Keratinocyte (primary cell): ENCODE data around the gene TRA2A. TPM values are rescaled to one million over a fixed set of nuclear protein-coding genes. Genes with fewer than 3 reads are reported as not detected.
"Not testable (repeated sequence)": the region's sequence is repeated elsewhere in the genome, so short reads cannot be mapped to it uniquely, and the experiment has no call there.

Experiments used
- DNase-seq: peaks from one replicate; pipeline ENCODE4 v3.0.0-alpha.2; 2011; ENCODE audit warnings: low read depth, missing footprints, low spot score
- FAIRE-seq: peaks from 2 replicates; lab custom pipeline; 2011; peaks lifted over from hg19 to GRCh38; lab: Jason Lieb, UNC
- H2AFZ ChIP-seq: 2 replicates; pipeline ENCODE4 v1.6.0; 2012; ENCODE audit warnings: low read length, control low read depth, inconsistent platforms; ENCODE audit not compliant: control insufficient read depth
- H3K27ac ChIP-seq: 2 replicates; pipeline ENCODE4 v1.5.1; 2011; ENCODE audit warnings: low read length; ENCODE audit not compliant: control insufficient read depth, insufficient read depth
- H3K27me3 ChIP-seq: 3 replicates; pipeline ENCODE4 v1.6.0; 2011; ENCODE audit warnings: low read length; ENCODE audit not compliant: control insufficient read depth, insufficient read depth; ENCODE audit errors: extremely low read depth
- H3K36me3 ChIP-seq, 2 experiments: 2 replicates in 1 of 2; 3 replicates in 1 of 2; pipeline ENCODE4 v1.5.1; 2011; ENCODE audit warnings: low read length in 2 of 2, mild to moderate bottlenecking in 1 of 2; ENCODE audit not compliant: control insufficient read depth in 2 of 2, insufficient read depth in 2 of 2; ENCODE audit errors: extremely low read depth in 1 of 2
- H3K4me1 ChIP-seq: 3 replicates; pipeline ENCODE4 v1.5.1; 2011; ENCODE audit warnings: low read length; ENCODE audit not compliant: control insufficient read depth, insufficient read depth; ENCODE audit errors: extremely low read depth
- H3K4me2 ChIP-seq: 3 replicates; pipeline ENCODE4 v1.6.0; 2011; ENCODE audit warnings: low read depth, low read length; ENCODE audit not compliant: control insufficient read depth, insufficient read depth; ENCODE audit errors: extremely low read depth
- H3K4me3 ChIP-seq, 3 experiments: fragments of 200-600 bp in 1 of 3; sonication (generic) in 1 of 3; 2 replicates in 2 of 3; 3 replicates in 1 of 3; pipeline ENCODE4 v1.5.1; 2011 to 2016; ENCODE audit warnings: low read length in 3 of 3, mild to moderate bottlenecking in 3 of 3, control low read depth in 2 of 3, inconsistent platforms in 1 of 3, low read depth in 1 of 3, mixed read lengths in 1 of 3, mixed run types in 1 of 3, moderate library complexity in 1 of 3; ENCODE audit not compliant: control insufficient read depth in 2 of 3, insufficient read depth in 2 of 3; ENCODE audit errors: extremely low read depth in 1 of 3
- H3K79me2 ChIP-seq: 2 replicates; pipeline ENCODE4 v1.6.0; 2012; ENCODE audit warnings: low read length; ENCODE audit not compliant: control insufficient read depth, insufficient read depth
- H3K9ac ChIP-seq: 3 replicates; pipeline ENCODE4 v1.6.0; 2011; ENCODE audit warnings: low read length; ENCODE audit not compliant: control insufficient read depth, insufficient read depth; ENCODE audit errors: extremely low read depth
- H3K9me1 ChIP-seq: 3 replicates; pipeline ENCODE4 v1.6.0; 2011; ENCODE audit warnings: low read length; ENCODE audit not compliant: control insufficient read depth, insufficient read depth; ENCODE audit errors: extremely low read depth
- H3K9me3 ChIP-seq: 2 replicates; pipeline ENCODE4 v1.5.1; 2012; ENCODE audit warnings: low read depth, low read length; ENCODE audit not compliant: control insufficient read depth
- H4K20me1 ChIP-seq: 3 replicates; pipeline ENCODE4 v1.6.0; 2011; ENCODE audit warnings: low read length; ENCODE audit not compliant: control insufficient read depth, insufficient read depth; ENCODE audit errors: extremely low read depth
- CTCF ChIP-seq, 3 experiments: IDR thresholded peaks in 1 of 3; conservative IDR thresholded peaks in 1 of 3; optimal IDR thresholded peaks in 1 of 3; 2 replicates in 2 of 3; 3 replicates in 1 of 3; pipeline versions ENCODE3 to v1.5.1; 2011; ENCODE audit warnings: low read length in 3 of 3, mild to moderate bottlenecking in 3 of 3, moderate library complexity in 2 of 3, control low read depth in 1 of 3, inconsistent platforms in 1 of 3; ENCODE audit not compliant: insufficient read depth in 2 of 3; ENCODE audit errors: extremely low read depth in 1 of 3
- EZH2 ChIP-seq: IDR thresholded peaks from one replicate; pipeline ENCODE4 v1.6.1; 2012; ENCODE audit warnings: inconsistent platforms, mild to moderate bottlenecking, low read length, moderate library complexity
- dilution Hi-C: fragments of 300-500 bp; cut with MboI; formaldehyde crosslinking; loops from one replicate; pipeline ENCODE4 v1.7.0; 2020; ENCODE audit warnings: low sequenced_read_pairs; ENCODE audit not compliant: extremely low pct_ligation_motif_present
- polyA plus RNA-seq, 5 experiments: library from polyadenylated mRNA; depleted of rRNA in 3 of 5; stranded (reverse) in 3 of 5; stranded (forward) in 1 of 5; unstranded in 1 of 5; fragments of >200 nt; gene quantifications; 1 replicate in 1 of 5; 2 replicates in 3 of 5; 3 replicates in 1 of 5; pipeline versions ENCODE4 v1.2.1 to v1.2.3, GENCODE V29; 2011 to 2012; ENCODE audit warnings: missing spikeins in 2 of 5, low read depth in 1 of 5, low replicate concordance in 1 of 5

Gene TRA2A
- polyA plus RNA-seq, 1 donor (not counting 4 experiments of a cell fraction or from before 2014, with no cell fraction given): 92.6 TPM

GRCh38 chr7:23529262-23529859 is 2.4 kb downstream of the TRA2A start:
- dilution Hi-C loops: no loop called here
- Histone ChIP-seq H3K27ac (no peak overlapping the region), H2AFZ (no peak overlapping the region), H3K27me3 (no peaks in the 10 kb centered on the region), H3K9me1 (no peaks in the 10 kb centered on the region), H3K9ac (no peak overlapping the region), H4K20me1 (peaks cover 19% of the 10 kb centered on the region), H3K4me1 (peaks cover 8% of the 10 kb centered on the region), H3K79me2 (peaks cover 74% of the 10 kb centered on the region), H3K36me3 (peaks cover 0 to 6% of the 10 kb centered on the region in 2 experiments), H3K4me3 (peak overlapping the region; percentile 67 to 95 (median 88)), H3K9me3 (no peaks in the 10 kb centered on the region), H3K4me2 (peak overlapping the region; percentile 86)
- FAIRE-seq (no peak), DNase-seq (no peak)
- TF ChIP-seq CTCF (optimal IDR thresholded peaks at IDR 0.05 in 1 of 3, IDR thresholded peaks at IDR 0.05 in 1 of 3, conservative IDR thresholded peaks at IDR 0.05 in 1 of 3; ENCODE audit: extremely low read depth in 1 of 3, insufficient read depth in 2 of 3, low read length in 3 of 3) (no peak), EZH2 (no peak)

GRCh38 chr7:23525611-23526010 is 6.2 kb downstream of the TRA2A start:
- H3K4me3 ChIP-seq, H3K4me1 ChIP-seq, FAIRE-seq, DNase-seq, H3K9ac ChIP-seq, H3K27ac ChIP-seq, H3K9me3 ChIP-seq, H3K27me3 ChIP-seq, H3K9me1 ChIP-seq, H3K4me2 ChIP-seq, dilution Hi-C loops, H2AFZ ChIP-seq: not testable (repeated sequence)
- peaks cover 44% of the 10 kb centered on the region for H4K20me1 ChIP-seq
- H3K36me3 ChIP-seq: peaks cover 5 to 17% of the 10 kb centered on the region in 2 experiments
- peaks cover 100% of the 10 kb centered on the region for H3K79me2 ChIP-seq

GRCh38 chr7:23524473-23524872 is 7.3 kb downstream of the TRA2A start:
- H3K4me2 ChIP-seq: no peak overlapping the region
- FAIRE-seq: no peak

More at GRCh38 chr7:23524473-23524872, 7.3 kb downstream of the TRA2A start:
- DNase-seq: no peak
- no peak overlapping the region for H3K4me3 ChIP-seq
- no peaks in the 10 kb centered on the region for H3K27me3 ChIP-seq
- H3K27ac ChIP-seq: no peak overlapping the region
- H3K4me1 ChIP-seq: peaks cover 8% of the 10 kb centered on the region
- no peak overlapping the region for H3K9ac ChIP-seq
- no peaks in the 10 kb centered on the region for H3K9me1 ChIP-seq
- no peak overlapping the region for H2AFZ ChIP-seq
- peaks cover 44% of the 10 kb centered on the region for H4K20me1 ChIP-seq
- H3K36me3 ChIP-seq: peaks cover 8 to 16% of the 10 kb centered on the region in 2 experiments
- dilution Hi-C loops: no loop called here
- peaks cover 99% of the 10 kb centered on the region for H3K79me2 ChIP-seq
- TF ChIP-seq CTCF (optimal IDR thresholded peaks at IDR 0.05 in 1 of 3, IDR thresholded peaks at IDR 0.05 in 1 of 3, conservative IDR thresholded peaks at IDR 0.05 in 1 of 3; ENCODE audit: extremely low read depth in 1 of 3, insufficient read depth in 2 of 3, low read length in 3 of 3) (no peak), EZH2 (no peak)
- H3K9me3 ChIP-seq: no peaks in the 10 kb centered on the region
